Stimulated activated CD4-positive, alpha-beta T cell treated with anti-CD3 and anti-CD28 coated beads, Interleukin-12 subunit alpha, Interleukin-12 subunit beta, amount 100 ng/mL, for 24 hours (primary cell): ENCODE data around the gene BRICD5.

Source experiments
- DNase-seq, 2 experiments: peaks; one replicate each; pipeline ENCODE4 v3.0.0-alpha.2; 2020; ENCODE audit warnings: low read depth in 2 of 2

BRICD5 gene

DNA sequence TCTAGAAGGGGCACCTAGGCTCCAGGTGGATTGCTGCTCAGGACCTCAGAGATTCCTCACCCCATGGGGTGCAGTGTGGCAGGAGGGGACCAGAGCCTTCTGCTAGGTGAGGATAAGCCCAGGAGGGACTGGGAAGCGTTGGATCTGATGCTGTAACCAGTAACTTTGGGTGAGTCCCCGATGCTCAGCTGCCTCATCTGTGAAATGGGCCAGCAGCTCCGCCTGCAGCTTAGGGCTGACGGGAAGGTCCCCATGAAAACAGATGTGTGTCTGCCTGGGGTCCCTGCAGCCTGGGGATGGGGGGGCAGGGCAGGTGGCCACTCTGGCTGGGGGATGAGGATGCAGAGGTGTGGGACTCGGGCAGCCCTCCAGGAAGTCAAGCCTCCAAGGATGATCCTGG lies 11.6 kb downstream of the BRICD5 start:
- DNase-seq: no peak

DNA sequence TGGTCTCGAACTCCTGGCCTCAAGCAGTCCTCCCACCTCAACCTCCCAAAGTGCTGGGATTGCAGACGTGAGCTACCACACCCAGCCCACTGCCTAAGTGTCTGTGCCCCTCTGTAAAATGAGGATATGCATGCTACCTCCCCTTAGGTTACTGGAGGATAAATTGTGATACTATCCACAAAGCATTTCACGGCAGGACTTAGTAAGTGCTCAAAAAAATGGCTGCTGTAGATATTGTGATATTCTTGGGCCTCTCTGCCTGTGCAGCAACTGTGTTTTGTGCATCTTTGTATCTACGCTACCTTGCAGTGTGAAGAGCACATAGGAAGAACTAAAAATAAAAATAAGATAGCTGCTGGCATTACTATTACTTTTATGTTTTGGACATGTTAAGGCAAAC lies 12.4 kb downstream of the BRICD5 start:
- DNase-seq: no peak

DNA sequence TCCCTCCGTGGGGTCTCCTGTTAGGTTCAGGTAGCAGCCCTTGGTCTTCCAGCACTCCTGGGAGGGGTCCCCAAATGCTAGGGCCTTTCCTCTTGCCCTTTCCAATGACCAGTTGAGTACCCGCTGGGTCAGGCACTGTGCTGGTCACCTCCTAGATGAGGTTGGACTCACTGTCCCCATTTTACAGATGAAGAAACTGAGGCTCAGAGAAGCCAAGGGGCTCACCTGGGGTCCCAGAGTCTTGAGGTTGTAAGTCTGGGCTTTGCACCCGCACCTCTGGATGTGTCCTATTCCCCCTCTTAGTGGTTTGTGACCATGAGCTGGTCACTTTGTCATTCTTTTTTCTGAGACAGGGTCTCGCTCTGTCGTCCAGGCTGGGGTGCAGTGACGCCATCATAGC lies 12.9 kb downstream of the BRICD5 start:
- DNase-seq: no peak

DNA sequence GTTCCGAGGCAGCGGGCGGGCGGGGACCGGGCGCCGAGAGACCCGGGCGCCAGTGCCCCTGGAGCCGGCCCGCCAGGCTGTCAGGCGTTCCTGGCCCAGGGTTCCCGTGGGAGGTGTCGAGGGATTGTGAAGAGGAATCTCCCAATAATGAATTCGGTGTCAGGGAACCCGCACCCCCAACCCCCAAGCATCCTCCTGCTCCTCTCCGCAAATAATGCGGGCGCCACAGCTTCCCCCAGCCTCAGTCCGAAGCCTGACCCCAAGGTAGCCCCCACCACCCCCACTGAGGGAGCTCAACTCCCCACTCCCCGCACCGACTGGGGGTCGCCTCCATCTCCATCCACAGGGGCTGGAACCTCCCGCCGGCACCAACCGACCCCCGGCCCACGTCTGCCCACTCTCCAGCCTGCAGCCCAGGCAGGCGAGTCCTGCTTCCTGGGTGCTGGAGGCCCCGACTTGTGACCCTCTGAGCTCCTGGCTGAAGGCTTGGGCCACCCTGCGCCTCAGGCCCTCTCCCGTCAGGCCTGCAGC lies 13.6 kb downstream of the BRICD5 start:
- DNase-seq: no peak

DNA sequence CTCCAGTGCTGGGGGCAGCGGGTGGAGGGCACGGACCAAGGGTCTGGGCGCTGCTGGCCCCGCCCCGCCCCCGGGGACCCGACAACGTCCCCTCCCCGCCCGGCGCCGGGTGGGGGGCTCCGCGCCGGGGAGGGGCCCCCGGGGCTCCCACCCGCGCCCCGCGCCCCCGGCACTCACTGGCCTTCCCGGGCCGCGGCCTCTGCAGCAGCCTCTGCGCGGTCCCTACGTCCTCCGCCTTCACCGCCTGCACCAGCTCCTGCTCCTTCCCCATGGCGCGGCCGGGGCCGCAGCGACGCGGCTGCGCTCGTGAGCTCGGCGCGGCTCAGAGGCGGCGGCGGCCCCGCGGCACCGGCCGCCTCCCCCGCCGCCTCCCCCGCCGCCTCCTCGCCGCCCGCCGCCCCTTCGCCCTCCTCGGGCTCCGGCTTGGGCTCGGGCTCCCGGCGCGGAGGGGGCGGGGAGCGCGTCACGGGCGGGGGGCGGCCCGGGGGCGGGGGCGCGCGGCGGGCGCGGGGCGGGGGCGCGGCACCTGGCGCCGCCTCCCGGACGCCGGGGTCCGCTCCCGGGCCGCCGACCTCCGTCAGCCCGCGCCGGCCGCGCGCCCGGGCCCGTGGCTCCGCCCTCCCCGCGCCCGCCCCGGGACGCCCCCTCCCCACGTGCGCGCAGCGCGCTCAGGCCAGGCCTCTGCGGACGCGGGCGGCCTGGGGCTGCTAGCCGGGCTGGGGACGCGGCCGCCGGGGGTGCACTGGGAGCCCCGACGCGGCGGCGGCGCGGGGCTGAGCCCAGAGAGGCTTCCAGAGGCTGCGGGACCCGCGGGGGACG lies 14.3 kb downstream of the BRICD5 start, which contains the start of gene CASKIN1:
TSS of gene CASKIN1 (minus strand) at position 444 of the 819 bp plus-strand sequence. CDS start at position 271, 173 bp downstream.
- DNase-seq: no peak

DNA sequence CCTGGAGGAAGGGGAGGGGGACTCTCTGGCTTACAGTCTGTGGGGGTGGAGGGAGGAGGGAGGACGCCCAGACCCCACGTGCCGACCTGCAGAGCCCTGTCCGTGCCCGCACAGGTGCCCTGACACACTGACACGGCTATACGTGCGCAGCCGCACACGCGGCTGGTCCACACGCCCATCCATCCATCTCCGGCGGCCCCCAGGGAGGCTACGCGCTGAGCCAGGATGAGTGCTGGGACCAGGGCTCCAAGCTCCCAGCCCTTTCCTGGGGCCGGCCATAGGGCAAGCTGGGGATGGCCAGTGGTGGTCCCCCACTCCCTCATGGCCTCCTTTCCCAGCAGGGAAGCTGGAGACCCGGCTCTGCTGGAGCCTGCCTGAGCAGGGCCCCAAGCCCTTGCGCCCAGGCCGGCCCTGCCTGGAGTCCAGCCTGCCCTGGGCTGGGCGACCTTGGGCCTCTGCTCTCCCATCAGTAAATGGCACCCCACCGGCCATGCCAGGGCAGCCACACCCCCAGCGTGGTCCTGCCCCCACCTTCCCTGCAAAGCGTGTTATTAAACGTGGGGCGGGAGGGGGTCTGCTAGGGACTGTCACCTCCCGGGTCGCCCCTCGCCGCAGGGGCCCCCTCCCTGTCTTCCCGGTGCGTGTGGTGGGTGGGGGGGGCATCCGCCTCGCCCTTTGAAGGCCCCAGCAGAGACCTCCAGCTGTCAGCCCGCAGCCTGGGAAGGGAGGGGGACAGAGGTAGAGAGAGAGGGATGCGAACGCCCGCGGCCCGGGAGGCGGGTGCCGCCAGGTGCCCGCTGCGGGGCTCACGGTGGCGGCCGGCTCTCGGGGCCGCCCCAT lies 15.1 kb downstream of the BRICD5 start:
- no peak for DNase-seq

DNA sequence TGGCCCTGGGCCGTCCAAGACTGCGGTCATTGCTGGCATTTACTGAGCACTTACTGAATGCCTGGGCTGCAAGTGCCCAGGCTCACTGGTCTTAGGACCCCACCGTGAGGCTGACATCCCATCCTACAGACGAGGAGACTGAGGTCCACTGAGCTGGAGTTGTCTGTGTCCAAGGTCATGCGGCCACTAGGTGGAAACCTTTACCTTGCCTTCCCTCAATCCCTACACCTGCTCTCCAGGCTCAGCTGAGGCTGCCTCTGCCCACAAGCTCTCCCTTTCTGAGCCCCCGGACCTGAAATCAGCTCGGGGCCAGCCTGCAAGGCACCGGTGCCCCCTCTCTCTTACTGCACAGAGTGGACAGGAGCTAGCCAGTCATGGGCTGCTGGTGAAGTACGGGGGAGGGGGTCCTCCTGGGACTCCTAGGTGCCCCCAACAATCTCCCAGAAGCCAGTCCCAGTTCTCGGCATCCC lies 15.8 kb downstream of the BRICD5 start:
- no peak for DNase-seq

DNA sequence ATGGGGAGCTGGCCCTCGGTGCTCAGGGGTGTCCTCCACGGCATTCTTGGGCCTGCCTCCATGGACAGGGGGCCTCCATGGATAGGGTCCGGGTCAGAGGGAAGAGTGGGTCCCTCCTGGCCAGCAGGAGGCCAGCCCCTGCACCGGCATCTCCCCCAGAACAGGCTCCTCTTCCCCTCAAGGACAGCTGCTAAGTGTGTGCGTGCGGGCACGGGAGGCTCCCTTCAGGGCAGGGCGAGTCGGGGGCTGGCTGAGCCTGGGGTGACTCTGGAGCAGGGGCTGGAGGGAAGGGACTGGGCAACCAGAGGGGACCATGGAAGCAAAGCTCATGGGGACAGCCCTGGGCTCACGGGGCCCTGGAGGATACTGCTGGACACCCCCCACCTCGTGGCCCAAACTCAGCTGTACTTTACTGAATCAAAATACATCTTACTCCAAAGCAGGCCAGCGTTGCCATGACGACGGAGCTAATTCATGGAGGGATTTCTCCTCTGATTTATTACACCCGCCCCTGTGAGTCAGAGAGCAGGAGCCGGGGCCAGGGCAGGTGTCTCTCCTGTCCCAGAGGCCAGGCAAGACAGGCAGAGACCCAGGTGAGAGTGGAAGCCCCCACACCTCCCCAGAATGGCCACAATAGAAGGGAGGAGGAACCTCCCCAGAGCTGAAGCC lies 16.4 kb downstream of the BRICD5 start:
- no peak for DNase-seq

DNA sequence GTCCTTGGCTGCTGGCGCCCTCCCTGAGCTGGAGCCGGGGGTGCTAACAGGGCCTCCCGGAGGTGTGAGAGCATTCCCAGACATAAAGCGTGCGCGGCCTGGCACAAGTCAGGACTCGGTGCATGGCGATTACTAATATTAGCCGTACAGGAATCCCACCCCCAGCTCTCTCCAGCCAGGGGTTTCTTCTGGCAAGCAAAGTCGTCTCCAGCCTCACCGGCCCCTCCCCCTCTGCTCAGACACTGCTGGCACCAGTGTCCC lies 19.3 kb downstream of the BRICD5 start:
- no peak for DNase-seq

DNA sequence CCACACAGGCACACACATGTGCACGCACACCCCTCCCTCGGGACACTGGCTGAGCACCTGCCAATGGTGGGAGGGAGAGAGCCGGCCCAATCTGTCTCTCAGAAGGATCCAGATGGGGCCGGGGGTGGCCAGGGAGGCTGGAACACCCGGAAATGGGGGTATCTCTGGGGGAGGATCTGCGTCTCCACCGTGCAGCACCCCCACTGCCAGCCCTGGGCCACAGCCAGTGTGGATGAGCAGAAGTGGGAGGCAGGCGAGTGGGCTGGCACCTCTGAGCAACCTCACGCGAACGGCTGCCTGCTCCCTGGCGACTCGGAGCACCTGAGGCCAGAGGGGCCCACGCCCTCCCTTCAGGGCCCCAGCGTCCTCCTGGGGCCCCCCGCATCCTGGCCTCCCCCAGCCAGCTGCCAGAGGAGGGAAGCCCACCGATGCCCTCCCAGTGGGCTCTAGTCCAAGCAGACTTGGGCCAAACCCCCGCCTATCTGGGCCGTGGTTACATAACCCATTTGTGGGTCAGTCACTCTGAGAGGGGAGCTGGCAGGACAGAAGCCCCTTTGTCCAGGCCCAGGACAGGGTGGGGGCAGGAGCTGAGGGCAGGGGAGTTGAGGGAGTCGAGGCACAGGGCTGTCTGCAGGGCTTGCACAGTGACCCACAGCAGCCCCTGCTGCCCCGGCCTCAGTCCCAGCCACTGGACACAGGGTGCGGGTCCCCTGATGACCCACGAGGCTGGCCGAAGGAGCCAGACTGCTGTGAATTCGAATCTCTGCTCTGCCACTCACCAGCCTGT lies 19.8 kb downstream of the BRICD5 start:
- DNase-seq: no peak

DNA sequence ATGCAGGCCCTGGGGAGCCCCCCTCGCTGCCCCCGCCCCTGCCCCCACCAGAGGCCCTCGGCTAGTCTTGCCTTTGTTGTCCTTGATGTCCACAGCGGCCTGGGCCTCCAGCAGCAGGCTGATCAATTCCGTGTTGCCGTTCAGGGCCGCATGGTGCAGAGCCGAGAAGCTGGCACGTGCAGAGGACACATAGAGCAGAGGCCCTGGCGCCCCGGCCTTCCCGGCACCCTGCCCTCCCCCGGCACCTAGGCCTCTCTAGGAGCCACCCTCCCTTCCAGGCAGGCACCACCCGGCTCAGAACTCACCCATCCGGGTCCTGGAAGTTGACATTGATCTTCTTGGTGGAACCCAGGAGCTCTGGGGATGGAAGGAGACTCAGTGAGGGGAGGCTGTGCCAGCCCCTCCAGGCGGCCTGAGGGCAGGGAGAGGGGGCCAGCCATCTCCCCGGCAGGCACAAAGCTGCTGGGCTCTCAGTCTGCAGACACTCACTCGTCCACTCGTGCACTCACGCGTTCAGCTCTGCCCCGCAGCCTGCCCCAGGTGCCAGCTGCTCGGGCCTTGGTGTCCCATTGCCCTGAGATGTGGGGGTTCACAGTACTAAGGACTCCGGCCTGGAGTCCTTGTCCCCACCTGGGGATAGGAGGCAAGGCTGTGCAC lies 20.5 kb downstream of the BRICD5 start:
- no peak for DNase-seq

DNA sequence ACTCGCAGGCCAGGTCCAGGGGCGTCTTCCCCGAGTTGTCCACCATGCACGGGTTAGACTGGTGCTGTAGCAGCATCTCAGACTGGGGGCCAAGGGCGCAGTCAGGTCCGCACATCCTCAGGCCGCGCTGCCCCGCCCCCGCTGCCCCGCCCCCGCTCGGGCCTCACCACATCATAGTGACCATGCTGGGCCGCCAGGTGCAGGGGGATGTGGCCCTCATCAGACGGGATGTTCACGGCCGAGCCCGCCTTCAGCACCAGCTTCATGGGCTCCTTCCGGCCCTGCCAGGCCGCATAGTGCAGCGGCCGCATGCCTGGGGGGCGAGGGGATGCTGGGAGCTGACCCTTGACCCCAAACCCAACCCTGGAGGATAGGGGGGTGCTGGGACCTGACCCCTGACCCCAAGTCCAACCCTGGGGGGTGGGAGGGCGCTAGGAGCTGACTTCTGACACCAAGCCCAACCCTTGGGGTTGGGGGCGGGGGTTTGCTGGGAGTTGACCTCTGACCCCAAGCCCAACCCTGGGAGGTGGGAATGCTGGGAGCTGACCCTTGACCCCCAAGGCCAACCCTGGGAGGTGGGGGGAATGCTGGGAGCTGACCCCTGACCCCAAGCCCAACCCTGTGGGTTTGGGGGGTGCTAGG lies 21.3 kb downstream of the BRICD5 start:
- DNase-seq: no peak

DNA sequence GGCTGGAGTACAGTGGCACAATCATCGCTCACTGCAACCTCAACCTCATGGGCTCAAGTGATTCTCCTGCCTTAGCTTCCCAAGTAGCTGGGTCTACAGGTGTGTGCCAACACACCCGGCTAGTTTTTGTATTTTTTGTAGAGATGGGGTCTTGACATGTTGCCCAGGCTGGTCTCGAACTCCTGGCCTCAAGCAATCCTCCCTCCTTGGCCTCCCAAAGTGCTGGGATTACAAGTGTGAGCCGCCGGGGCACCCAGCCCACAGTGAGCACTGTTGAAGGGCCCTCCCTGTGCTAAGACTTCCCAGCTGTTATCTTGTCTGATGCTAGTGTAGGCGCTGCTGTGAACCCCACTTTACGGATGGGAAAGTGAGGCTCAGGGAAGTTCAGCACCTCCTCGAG lies 22.3 kb downstream of the BRICD5 start:
- DNase-seq: no peak

DNA sequence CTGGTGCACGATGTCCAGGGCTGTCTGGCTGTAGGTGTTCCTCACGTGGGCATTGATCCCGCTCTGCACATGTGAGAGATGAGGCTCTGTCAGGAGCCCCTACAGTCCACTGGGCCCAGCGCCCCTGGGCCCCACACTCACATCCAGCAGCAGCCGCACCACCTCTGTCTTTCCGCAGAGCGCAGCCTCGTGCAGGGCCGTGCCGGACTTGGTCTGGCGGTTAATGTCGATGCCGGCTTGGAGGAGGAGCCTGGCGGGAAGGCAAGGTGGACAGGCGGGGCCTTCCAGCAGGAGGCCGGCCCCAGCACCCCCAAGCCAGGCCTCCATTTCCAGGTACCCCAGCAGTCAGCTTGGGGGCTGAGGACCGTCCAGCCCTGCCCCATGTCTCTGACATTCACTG lies 23.5 kb downstream of the BRICD5 start:
- no peak for DNase-seq

DNA sequence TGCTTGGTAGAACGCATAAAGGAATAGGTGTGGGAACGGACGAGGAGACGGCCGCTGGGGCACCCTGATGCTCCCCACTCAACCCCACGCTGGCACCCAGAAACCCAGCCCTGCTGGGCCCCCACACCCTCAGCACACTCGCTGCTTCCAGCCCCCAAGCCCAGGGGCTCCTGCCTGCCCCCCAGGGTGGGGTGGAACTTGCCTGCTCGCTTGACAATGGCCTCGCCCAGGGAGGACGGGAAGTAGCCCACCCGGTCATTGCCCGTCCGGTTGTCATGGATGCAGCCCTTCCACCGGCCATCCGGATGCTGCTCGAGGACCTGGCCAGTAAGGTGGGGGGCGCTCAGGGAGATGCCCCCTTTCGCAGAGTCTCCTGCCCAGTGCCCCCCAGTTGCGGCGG lies 24.2 kb downstream of the BRICD5 start:
- no peak for DNase-seq

DNA sequence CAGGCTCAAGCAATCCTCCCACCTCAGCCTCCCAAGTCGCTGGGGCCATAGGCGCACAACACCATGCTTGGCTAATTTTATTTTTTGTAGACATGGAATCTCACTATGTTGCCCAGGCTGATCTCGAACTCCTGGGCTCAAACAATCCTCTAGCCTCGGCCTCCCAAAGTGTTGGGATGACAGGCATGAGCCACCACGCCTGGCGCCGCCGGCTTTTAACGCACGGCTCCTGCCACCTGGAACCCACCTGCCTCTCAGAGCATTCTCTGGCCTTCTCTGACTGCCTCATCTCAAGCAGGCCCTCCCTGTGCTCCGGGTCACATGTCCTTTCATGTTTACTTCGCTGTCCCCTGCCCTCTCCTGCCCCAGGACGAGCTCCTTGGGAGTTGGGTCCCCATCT lies 24.6 kb downstream of the BRICD5 start:
- DNase-seq: no peak

DNA sequence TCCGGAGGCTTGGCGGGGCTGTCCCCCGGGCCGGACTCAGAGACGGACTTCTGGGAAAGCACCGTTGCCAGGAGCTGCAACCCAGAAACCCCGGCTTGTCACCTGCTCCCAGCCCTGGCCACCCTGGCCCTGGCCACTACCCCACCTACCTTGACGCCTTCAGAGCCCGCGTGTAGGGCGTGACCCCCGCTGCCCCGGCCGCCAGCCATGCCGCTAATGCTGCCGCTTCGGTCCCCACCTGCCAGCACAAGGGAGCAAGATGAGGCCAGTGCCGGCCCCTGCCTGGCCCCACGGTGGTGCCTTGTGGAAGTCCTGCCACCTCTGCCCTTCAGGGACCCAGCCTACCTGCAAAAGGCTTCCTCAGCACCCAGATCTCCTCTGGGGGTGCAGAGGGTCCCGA lies 25.7 kb downstream of the BRICD5 start:
- no peak for DNase-seq

DNA sequence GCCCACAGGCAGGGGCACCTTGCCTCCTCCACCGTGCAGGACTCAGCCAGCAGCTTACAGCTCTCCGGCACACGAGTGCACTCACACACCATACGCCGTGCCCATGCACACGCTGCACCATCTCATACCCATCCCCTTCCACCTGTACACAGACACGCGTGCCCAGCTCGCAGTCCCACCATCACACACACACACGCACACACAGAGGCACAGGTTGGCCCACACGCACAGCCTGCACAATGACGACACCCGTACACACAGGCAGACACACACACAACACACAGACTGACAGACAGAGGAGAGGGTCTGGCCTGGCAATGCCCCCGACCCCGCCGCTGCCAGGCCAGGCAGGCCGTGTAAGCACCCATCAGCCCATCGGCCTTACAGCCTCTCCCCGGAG lies 26.3 kb downstream of the BRICD5 start:
- DNase-seq: no peak

DNA sequence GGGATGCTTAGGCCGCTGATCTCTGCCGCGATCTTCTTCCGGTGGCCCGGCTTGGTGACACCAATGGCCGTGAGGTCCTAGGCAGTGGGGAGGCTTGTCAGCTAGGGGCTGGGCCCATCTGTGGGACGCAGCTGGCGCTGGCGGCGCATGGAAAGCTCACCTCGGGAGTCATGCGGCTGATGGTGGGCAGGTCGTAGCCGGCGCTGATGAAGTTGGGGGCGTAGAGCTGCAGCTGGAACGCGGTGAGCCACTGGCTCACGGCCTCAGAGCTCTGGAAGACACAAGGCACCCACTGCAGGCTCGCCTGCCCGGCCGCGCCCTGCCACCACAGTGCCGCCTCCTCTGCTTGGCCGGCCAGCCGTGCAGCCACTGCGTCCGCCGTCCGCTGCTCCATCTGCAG lies 27.0 kb downstream of the BRICD5 start:
- no peak for DNase-seq

DNA sequence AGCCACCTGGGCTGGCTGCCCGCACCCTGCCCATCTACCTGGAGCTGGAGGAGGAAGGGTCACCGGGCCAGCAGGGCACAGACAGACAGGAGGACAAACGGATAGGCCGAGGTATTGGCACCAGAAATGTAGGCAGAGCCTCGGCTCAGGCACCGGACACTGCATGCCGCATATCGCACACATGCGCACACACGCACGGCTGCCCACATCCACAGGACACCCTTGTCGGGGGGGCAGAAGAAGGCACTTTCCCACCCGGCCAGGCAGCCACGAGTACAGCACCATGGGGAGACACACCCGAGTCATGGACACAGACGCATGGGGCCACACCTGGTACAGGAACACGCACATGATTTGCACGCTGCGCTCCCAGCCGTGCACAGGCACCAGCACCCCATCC lies 28.7 kb downstream of the BRICD5 start:
- DNase-seq: no peak
